GM19452 (cell line): ENCODE measurements around the gene CD34.

ENCODE experiments used
- ATAC-seq: cut with Tn5 transposase; IDR thresholded peaks from one replicate; pipeline ENCODE4 v1.9.1; 2021; ENCODE audit not compliant: unreplicated experiment

Gene CD34

GRCh38 chr1:207901041-207901653 lies 9.8 kb downstream of the CD34 start:
- no peak for ATAC-seq

DNA sequence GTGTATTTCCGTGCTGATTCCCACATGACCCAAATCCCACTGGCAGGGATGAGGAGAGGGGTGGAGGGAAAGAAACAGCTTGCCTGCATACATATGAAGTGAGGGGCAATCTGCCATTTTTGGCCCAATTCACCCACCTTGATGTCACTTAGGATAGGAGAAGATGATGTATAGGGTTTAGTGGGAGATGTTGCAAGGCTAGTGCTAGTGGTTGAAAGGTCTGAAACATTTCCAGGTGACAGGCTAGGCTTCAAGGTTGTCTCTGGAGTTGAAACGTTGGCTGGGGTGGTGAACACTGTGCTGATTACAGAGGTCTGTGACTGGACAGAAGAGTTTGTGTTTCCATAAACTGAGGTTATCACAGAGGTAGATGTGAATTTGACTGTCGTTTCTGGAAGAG lies 12.1 kb downstream of the CD34 start:
- ATAC-seq = no peak

DNA sequence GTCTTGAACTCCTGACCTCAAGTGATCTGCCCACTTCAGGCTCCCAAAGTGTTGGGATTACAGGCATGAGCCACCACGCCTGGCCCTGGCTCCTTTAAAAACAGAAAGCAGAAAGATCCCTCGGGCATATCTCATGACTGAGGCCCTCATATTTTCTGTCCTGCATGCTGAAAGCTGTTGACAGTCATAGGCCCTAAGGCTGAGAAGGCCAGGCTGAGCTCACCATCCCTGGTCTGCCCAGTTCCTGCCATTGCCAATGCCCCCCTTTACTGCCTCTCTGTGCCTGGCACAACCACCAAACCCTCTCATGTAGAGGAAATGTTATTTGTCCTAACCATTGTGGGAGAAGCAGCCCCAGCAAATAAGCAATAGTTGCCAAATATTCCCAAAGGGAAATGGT lies 12.7 kb downstream of the CD34 start:
- no peak for ATAC-seq

DNA sequence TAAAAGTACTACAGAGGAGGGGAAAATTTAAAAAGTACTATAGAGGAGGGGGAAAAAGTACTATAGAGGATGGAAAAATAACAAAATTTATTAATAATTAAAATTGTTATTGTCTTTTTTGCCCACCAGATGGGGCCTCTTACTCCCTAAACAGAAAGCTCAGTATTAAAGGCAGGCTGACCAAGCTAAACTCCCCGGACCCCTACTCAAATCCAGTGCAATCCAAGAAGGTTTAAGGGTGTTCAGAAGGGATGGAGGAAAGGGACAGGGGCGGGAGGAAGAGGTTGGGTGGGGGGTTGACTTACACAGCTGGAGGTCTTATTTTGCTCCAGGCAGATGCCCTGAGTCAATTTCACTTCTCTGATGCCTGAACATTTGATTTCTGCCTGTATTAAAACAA lies 13.7 kb downstream of the CD34 start:
- ATAC-seq = no peak

- no peak for ATAC-seq
Measured at GRCh38 chr1:207896547-207896946, 14.4 kb downstream of the CD34 start.

GRCh38 chr1:207894704-207895103 lies 16.2 kb downstream of the CD34 start:
- no peak for ATAC-seq

DNA sequence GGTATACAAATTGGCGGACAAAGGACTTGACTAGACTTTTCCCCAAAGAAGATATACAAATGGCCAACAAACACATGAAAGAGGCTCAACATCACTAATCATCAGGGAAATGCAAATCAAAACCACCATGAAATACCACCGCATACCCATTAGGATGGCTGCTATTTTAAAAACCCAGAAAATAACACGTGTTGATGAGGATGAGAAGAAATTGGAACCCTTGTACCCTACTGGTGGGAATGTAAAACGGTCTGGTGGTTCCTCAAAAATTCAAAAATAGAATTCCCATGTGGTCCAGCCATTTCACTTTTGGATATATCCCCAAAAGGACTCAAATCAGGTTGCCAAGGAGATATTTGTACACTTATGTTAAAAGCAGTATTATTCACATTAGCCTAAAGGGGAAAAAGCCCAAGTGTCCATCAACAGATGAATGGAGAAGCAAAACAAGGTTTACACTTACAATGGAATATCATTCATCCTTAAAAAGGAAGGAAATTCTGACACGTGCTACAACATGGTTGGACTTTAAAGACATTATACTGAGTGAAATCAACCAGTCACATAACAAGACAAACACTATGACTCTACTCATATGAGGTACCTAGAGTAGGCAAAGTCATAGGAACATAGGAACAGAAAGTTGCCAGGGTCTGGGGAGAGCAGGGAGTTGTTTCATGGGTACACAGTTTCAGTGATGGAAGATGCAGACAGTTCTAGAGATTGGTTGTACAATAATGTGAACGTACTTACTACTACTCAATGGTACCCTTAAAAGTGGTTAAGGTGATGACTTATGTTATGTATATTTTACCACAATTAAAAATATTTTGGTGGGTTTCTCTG lies 17.0 kb downstream of the CD34 start:
- no peak for ATAC-seq

GRCh38 chr1:207892764-207893163 lies 18.2 kb downstream of the CD34 start:
- no peak for ATAC-seq

GRCh38 chr1:207891148-207891547 lies 19.8 kb downstream of the CD34 start:
- ATAC-seq = no peak

DNA sequence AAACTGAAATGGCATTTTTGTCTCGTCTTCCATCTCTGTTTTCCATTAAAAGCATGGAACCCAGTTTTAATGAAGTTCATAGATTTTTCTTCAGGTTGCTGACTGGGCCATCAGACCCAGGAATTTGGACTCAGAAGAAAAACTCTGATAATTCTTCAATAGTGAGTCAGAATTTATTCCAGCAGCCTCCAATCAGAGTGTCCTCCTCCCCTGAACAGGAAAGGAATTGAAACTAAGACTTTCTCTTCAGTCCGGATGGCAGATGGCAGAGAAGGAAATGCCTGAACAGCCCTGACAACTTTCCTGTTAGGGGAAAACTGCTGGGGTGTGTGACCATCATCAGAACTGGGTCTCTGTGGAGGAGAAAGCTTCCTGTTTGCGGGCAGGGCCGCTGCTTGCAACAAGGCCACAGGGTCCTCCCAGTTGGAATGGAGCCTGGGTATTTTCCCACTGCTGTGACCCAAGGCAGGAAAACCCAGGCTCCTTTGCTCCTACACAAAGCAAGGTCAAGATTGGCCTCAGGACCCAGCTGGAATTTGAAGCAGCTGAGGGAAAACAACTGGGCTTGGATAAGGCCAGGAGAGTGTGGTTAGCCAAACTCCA lies 20.7 kb downstream of the CD34 start:
- ATAC-seq = no peak

DNA sequence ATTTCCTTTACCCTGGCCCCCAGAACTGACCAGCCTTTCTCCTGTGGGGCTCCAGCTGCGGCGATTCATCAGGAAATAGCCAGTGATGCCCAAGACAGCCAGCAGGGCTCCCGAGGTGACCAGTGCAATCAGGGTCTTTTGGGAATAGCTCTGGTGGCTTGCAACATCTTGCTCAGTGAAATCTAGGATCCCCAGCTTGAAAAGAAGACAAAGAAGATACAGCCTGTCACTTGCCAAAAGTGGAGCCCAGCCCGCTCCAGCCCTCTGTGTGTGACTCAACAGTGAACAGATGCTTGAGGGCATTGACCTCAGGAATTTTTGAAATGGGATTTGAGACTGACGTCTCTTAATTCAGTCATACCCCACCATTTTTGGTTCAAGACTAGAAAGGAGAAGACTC lies 22.3 kb downstream of the CD34 start:
- ATAC-seq = no peak

DNA sequence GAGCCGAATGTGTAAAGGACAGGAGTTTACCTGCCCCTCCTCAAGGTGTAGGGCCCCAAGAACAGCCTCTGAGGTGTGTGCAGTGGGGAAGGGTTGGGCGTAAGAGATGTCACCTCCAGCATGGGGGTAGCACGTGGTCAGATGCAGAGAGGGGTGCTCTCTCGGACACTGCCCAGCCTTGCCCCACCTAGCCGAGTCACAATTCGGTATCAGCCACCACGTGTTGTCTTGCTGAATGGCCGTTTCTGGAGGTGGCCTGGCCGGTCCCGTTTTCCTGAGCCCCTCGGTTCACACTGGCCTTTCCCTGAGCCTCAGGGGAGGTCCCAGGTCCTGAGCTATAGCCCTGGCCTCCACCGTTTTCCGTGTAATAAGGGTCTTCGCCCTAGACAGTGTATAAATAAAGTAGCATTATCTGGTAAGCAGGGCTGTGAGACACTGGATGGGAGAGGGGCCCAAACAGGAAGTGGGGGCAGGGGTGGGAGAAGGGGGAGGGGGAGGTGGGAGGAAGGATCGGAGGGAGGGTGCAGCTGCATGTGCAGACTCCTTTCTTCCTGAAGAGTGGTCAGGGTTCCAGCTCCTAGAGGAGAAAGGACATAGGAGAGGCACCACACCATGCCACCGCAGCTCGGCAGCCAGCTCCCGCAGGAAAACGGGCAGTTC lies 23.3 kb downstream of the CD34 start:
- ATAC-seq = no peak

DNA sequence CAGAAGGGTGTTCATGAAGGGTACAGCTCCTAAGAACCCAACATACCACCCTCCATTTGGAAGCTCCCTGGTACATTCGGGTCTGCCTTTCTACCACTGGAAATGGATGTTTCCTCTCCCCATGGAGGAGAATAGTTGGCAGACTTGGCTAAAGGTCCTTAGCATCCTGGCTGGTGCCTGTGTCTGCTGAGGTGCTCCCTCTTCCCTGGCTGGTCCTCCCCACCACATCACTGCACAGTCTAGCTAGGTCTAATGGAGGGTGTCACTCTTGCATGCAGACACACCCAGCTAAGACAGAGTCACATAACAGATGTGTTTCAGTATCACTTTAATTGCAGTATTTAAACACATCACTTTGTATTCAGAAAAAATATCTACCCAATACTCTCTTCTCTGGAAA lies 24.7 kb downstream of the CD34 start:
- no peak for ATAC-seq

GRCh38 chr1:207885129-207886032 lies 25.5 kb downstream of the CD34 start:
- peak; percentile 56 for ATAC-seq

DNA sequence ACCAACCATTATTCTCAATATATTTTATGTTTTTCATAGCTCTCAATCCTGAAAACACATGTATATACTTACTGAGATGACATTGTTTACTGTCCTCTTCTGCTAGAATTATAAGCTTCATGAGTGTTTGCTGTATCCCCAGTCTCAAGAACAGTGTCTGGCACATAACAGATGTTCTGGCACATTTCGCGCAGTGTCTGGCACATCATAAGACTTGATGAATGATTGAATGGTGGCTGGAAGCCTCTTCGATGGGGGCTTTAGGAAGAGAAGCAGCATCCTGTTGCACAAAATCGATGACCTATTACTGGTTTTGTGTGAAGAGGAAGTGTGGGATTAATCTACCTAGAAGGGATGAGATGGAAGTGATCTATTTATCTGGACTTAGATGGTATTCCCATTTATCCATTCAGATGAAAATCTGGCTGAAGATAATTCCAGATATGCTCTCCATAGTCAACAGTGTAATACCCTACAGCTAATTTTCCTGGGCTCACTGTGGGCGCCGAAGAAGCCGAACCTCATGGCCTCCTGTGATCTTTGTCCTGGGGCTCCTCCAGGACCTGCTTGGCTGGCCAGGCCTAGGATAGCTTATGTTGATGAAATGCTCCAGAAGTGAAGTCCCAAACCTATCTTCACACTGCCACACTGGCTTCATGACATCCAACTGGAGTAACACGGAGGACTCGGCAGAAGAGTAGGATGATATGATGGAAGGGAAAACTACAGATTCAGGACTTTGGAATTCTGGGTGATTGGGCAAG lies 26.5 kb downstream of the CD34 start:
- ATAC-seq = no peak

DNA sequence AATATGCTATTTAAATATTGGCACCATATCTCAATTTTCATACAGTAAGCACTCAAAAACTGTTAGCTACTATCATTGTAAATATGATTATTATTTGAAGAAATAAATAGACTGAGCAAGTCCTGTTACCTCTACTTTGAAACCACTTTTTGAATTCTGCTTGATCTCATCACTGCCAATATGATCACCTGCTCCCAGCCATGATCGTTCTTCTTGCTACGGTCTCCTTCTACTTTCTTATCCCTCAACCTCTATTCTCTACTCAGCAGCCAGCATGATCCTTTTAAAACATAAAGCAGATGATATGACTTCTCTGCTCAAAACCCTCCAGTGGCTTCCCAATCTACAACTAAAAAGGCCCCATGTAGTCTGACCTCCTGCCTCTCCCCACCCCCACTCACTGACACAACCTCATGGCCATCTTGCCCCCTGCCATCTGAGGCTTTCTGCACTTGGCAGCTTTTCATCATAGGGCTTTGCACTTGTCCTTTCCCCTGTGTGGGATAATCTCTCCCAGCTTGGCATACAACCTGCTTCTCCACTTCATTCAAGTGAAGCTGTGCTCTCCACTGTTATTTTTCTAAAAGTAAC lies 27.2 kb downstream of the CD34 start:
- peak; percentile 17 for ATAC-seq

- ATAC-seq = peak; percentile 77
Measured at GRCh38 chr1:207883104-207883651, 27.7 kb downstream of the CD34 start.

DNA sequence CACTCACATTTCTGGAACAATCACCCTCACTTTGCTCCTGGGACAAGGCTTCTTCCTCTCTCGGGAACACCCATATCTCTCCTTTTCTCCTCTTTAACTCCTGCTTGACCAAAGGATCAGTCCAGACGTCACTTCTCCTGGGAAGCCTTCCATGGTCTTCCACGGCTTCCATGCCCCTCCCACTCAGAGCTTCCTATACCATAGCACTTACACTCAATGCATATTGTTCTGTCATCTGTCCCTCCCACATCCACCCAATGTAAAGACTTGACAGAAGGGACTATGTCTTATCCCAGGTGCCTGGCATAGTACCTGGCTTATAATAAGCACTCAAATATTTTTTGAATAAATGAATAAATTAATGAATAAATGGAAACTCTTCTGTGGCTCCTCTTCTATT lies 28.2 kb downstream of the CD34 start:
- no peak for ATAC-seq

DNA sequence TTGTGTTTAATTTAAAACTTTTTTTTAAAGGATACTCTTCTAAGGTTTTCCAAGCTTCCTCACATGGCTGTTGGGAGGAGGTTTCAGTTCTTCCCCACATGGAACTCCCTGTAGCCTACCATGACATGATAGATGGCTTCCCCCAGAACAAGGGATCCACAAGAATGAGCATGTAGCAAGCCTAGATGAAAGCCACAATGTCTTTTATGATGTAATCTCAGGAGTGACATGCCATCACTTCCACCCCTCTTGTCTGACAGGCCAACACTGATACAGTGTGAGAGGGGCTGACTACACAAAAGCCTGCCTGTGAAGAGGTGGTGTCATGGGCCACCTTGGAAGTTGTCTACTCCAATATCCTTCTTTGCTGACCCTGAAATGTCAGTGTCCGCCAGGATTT lies 32.0 kb downstream of the CD34 start:
- ATAC-seq = no peak
